Measurements from ENCODE around the gene ZNF444. TPM values are rescaled to one million over a fixed set of nuclear protein-coding genes. Genes with fewer than 3 reads are reported as not detected.
"Not testable (repeated sequence)": the region's sequence is repeated elsewhere in the genome, so short reads cannot be mapped to it uniquely, and the experiment has no call there.

ZNF444 gene
- polyA plus RNA-seq, 1 donor, result 24.5 TPM

DNA sequence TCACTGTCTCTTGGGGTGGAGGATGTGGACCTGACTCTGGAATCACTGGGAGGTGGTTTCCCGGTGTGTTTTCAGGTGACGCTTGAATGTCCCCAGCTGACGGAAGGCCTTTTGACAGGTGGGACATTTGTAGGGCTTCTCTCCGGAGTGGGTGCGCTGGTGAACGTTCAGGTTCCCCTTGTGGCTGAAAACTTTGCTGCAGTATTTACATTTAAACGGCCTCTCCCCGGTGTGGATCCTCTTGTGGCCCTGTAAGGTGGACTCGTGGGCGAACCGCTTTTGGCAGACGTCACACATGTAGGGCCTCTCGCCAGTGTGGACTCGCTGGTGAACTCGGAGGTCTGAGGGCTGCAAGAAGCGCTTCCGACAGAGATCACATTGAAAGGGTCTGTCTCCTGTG, 48.7 kb downstream of the ZNF444 start:
- DNase-seq, result no peak

DNA sequence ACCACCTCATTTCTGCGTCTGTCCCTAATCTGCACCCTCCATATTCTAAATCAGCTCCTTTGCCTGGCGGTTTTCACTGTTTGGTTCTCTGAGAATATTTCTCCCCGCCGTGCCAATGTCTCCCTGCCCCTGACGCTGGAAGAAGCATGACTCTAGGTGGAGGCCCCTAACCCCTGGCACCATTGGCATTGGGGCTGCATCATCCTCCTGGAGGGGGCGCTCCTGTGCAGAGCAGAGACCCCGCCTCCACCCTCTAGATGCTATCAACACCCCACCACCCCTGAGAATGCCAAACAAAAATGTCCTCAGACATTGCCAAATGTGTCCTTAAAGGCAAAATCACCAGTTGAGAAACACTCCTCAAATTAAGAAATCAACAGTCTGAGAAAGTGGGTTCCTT, 50.0 kb downstream of the ZNF444 start:
- DNase-seq, result no peak

DNA sequence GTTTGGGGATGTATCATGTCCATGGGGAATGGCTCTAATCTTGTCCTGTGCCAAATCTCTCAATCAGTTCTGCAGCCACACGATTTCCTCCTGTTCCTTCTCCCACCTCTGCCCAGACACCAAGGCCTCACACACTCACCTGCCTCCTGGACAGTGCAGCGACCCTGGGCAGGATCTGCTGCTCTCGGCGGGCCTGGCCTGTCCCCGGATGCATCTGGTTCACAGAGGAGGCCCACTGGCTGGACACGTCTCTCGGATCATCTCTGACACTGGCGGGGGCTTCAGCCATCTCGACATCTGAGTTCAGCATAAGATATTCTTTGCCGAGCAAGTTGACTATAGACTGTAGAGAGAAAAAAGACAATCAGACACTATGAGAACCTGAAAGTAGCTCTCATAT, 50.6 kb downstream of the ZNF444 start:
- no peak for DNase-seq

DNA sequence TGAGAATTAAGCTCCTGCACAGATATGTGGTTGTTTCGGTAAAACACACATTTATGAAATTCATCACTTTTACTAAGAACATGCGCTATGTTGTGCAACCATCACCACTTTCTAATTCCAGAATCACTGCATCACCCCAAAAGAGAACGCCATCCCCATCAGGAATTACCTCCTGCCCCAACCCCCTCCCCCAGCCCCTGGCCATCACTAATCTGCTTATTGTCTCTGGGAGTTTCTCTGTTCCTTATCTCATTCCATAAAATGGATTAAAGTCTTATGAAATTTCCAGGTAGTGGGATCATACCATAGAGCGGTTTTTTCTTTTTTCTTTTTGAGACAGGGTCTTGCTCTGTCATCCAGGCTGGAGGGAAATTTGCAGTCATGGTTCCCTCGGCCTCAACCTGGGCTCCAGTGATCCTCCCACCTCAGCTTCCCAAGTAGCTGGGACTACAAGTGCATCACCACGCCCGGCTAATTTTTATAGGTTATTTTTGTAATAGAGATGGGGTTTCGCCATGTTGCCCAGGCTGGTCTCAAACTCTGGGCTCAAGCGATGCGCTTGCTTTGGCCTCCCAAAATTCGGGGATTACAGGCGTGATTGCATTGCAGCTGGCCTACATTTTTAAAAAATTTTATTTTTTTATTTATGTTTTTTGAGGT, 53.0 kb downstream of the ZNF444 start:
- DNase-seq, result no peak

DNA sequence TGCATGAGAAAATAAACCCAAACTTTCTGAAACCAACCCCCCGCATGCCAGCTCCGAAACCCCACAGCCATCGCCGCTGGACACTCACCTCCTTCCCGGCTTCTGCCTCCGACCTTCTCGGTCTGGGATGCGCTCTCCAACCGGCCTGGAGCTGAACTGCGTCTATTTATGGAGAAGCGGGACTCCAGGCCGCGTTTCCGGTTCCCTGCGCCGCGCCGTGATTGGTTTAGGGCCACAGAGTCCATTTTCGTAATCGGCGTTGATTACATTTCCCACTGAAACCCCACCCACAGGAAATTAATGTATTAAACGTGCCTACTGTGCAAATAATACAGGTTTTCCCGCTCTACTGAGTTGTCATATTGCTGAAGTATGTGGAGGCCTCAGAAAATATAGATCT, 56.6 kb downstream of the ZNF444 start, which contains the start of gene ZSCAN5B:
Gene ZSCAN5B (minus strand): TSS at position 138 of the 400 bp plus-strand sequence. CDS start 4,731 bp downstream, outside the sequence.
- not testable (repeated sequence) for DNase-seq

DNA sequence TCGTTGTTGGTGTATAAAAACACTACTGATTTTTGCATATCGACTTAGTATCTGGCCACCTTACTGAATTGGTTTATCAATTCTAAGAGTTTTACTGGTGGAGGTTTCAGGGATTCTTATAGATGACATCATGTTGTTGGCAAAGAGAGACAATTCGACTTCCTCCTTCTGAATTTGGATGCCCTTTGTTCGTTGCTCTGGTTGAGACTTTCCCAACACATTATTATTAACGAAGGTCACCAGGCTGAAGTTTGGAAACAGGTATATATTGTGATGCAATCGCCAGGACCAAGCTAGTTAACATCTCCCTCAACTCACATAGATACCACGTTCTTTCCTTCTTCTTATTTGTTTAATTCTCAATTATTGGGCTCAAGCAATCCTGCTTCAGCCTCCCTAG, 58.6 kb downstream of the ZNF444 start:
- no peak for DNase-seq

DNA sequence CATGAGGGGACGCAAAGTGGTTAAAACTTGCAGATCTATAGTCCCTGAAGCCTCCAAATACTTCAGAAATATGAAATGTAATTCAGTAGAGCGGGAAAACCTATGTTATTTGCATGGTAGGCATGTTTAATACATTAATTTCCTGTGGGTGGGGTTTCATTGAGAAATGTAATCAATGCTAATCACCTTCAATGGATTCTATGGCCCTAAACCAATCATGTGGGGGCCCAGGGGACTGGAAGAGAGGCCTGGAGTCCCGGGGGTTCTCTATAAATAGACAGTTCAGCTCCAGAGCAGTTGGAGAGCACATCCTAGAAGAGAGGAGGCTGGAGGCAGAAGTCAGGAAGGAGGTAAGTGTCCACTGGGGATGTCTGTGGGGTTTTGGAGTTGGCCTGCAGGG, 60.9 kb downstream of the ZNF444 start, which contains the start of gene ZSCAN5C:
Gene ZSCAN5C (plus strand): TSS at position 301 of the 400 bp plus-strand sequence. CDS start 3,641 bp downstream, outside the sequence.
- no peak for DNase-seq

DNA sequence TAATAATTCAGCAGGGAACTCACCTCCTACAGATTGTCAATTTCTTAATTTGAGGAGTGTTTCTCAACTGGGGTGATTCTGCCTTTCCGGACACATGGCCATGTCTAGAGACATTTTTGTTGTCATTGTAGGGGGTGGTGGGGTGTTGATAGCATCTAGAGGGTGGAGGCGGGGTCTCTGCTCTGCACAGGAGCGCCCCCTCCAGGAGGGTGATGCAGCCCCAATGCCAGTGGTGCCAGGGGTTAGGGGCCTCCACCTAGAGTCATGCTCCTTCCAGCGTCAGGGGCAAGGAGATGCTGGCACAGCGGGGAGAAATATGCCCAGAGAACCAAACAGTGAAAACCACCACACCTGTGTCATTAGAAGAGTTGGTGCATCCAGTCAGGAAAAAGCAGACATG, 66.5 kb downstream of the ZNF444 start:
- DNase-seq, result not testable (repeated sequence)

DNA sequence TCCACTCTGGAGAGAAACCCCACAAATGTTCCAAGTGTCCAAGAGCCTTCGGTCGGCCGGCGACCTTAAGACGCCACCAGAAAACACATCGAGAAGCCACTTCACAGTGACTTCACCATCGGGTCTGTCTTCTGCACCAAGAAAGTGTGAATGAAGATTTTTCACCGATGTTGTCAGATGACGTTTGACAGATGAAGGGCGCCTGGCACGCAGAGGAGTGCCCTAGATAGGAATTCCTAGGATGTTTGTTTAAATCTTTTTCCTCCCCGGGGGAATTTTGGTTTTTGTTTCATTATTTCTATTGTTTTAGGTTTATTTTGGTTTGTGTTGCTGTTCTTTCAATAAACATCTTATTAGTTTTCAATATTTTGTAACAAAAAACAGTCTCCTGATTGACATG, 68.0 kb downstream of the ZNF444 start:
- DNase-seq, result no peak

DNA sequence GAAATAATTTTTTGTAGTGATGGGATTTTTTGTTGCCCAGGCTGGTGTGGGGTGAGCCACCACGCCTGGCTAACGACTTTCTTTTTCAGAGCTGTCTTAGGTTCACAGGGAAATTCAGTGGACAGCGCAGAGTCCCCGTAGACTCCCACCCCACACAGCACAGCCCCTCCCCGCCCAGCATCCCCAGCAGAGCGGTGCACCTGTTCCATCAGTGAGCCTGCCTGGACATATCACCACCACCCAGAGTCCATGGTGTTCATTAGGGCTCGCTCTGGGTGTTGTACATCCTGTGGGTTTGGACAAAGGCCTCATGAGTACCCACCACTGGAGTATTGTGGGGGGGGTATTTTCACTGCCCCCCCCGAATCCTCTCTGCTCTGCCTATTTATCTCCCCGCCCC, 68.9 kb downstream of the ZNF444 start:
- not testable (repeated sequence) for DNase-seq

Other genes with a start within 250 kb of the ZNF444 start
- not detected for gene NLRP13, start 209.0 kb upstream of the ZNF444 start, polyA plus RNA-seq (ENCODE audit: insufficient read length)
- not detected for gene NLRP8, start 193.5 kb upstream of the ZNF444 start, polyA plus RNA-seq (ENCODE audit: insufficient read length)
- gene NLRP5, start 154.5 kb upstream of the ZNF444 start, polyA plus RNA-seq (ENCODE audit: insufficient read length), result not detected
- gene ZNF787, start 20.0 kb upstream of the ZNF444 start, polyA plus RNA-seq (ENCODE audit: insufficient read length), result 33.4 TPM
- gene GALP, start 34.7 kb downstream of the ZNF444 start, polyA plus RNA-seq (ENCODE audit: insufficient read length), result not detected
- gene ZSCAN5B, start 56.5 kb downstream of the ZNF444 start, polyA plus RNA-seq (ENCODE audit: insufficient read length), result not detected
- not detected for gene ZSCAN5C, start 61.0 kb downstream of the ZNF444 start, polyA plus RNA-seq (ENCODE audit: insufficient read length)
- gene EDDM13, start 131.5 kb downstream of the ZNF444 start, polyA plus RNA-seq (ENCODE audit: insufficient read length), result 1.3 TPM
- gene ZSCAN5A, start 173.6 kb downstream of the ZNF444 start, polyA plus RNA-seq (ENCODE audit: insufficient read length), result 8.1 TPM

All from hindlimb muscle (tissue), 1 donor.